Nephron progenitor cell (in vitro differentiated cells): ENCODE data around the gene GARIN5A.

Source experiments
- DNase-seq: peaks from one replicate; pipeline ENCODE4 v3.0.0; 2021
- H3K27ac Mint-ChIP-seq: 2 replicates; pipeline ENCODE4 v1.8.0; 2021; ENCODE audit warnings: mild to moderate bottlenecking, moderate library complexity, mixed read lengths
- H3K27me3 Mint-ChIP-seq: 2 replicates; pipeline ENCODE4 v1.8.0; 2021; ENCODE audit warnings: mild to moderate bottlenecking, low read depth, mixed read lengths; ENCODE audit not compliant: poor library complexity
- H3K36me3 Mint-ChIP-seq: 2 replicates; pipeline ENCODE4 v1.8.0; 2021; ENCODE audit warnings: low read depth, mixed read lengths
- H3K4me1 Mint-ChIP-seq: 2 replicates; pipeline ENCODE4 v1.8.0; 2021; ENCODE audit warnings: mixed read lengths
- H3K4me3 Mint-ChIP-seq: 2 replicates; pipeline ENCODE4 v1.8.0; 2021; ENCODE audit warnings: mild to moderate bottlenecking, moderate library complexity, mixed read lengths
- H3K9me3 Mint-ChIP-seq: 2 replicates; pipeline ENCODE4 v1.8.0; 2021; ENCODE audit warnings: mild to moderate bottlenecking, moderate library complexity, mixed read lengths
- CTCF ChIP-seq: fragments of 200-600 bp; sonication (generic); IDR thresholded peaks from 2 replicates; pipeline ENCODE4 v1.5.0; 2021; ENCODE audit warnings: antibody characterized with exemption

Gene GARIN5A

GRCh38 chr19:50497022-50497405 lies 20.4 kb upstream of the GARIN5A start:
- TF ChIP-seq CTCF = no peak
- Mint-ChIP-seq H3K4me3 (no peak overlapping the region), H3K9me3 (peaks cover under 1% of the 10 kb centered on the region), H3K27ac (no peak overlapping the region), H3K4me1 (peaks cover 19% of the 10 kb centered on the region), H3K27me3 (peaks cover 8% of the 10 kb centered on the region), H3K36me3 (peaks cover 4% of the 10 kb centered on the region)
- no peak for DNase-seq

GRCh38 chr19:50496189-50497021 lies 19.8 kb upstream of the GARIN5A start:
- Mint-ChIP-seq H3K27ac (no peak overlapping the region), H3K27me3 (peaks cover 7% of the 10 kb centered on the region), H3K4me3 (no peak overlapping the region), H3K36me3 (peaks cover 4% of the 10 kb centered on the region), H3K4me1 (peaks cover 19% of the 10 kb centered on the region), H3K9me3 (peaks cover 6% of the 10 kb centered on the region)
- DNase-seq = peak; percentile 42
- TF ChIP-seq CTCF = no peak

- H3K4me1 Mint-ChIP-seq = peaks cover 21% of the 10 kb centered on the region
- H3K36me3 Mint-ChIP-seq = peaks cover 13% of the 10 kb centered on the region
- no peaks in the 10 kb centered on the region for H3K27me3 Mint-ChIP-seq
- DNase-seq = no peak
- no peak overlapping the region for H3K27ac Mint-ChIP-seq
- H3K4me3 Mint-ChIP-seq = no peak overlapping the region
- no peak for TF ChIP-seq CTCF
- peaks cover 18% of the 10 kb centered on the region for H3K9me3 Mint-ChIP-seq
Measured at GRCh38 chr19:50495020-50495531, 18.4 kb upstream of the GARIN5A start.

GRCh38 chr19:50494186-50495019 lies 17.8 kb upstream of the GARIN5A start:
- no peaks in the 10 kb centered on the region for H3K27me3 Mint-ChIP-seq

GRCh38 chr19:50493171-50493570 lies 16.5 kb upstream of the GARIN5A start:
- Mint-ChIP-seq H3K4me1 (peaks cover 39% of the 10 kb centered on the region), H3K36me3 (peaks cover 30% of the 10 kb centered on the region), H3K27me3 (no peaks in the 10 kb centered on the region), H3K27ac (no peak overlapping the region), H3K4me3 (no peak overlapping the region), H3K9me3 (peaks cover 36% of the 10 kb centered on the region)
- no peak for DNase-seq
- TF ChIP-seq CTCF = no peak

More at GRCh38 chr19:50494186-50495019, 17.8 kb upstream of the GARIN5A start:
- Mint-ChIP-seq H3K4me1 (peaks cover 27% of the 10 kb centered on the region), H3K27ac (no peak overlapping the region), H3K36me3 (peaks cover 19% of the 10 kb centered on the region), H3K9me3 (peaks cover 24% of the 10 kb centered on the region), H3K4me3 (no peak overlapping the region)
- no peak for DNase-seq
- no peak for TF ChIP-seq CTCF
